Duodenal mucosa (tissue), 2 donors: ENCODE data around the gene CIRBP.
"Not testable (repeated sequence)": the region's sequence is repeated elsewhere in the genome, so short reads cannot be mapped to it uniquely, and the experiment has no call there.

Source experiments
- H3K27ac ChIP-seq: one replicate; pipeline ENCODE4 v1.7.0; 2013; ENCODE audit warnings: low read depth, low read length
- H3K27me3 ChIP-seq, 2 donors: one replicate each; pipeline ENCODE4 v1.7.0; 2013; ENCODE audit warnings: low read length in 2 of 2, control low read depth in 1 of 2; ENCODE audit not compliant: insufficient read depth in 2 of 2, control insufficient read depth in 1 of 2
- H3K36me3 ChIP-seq, 2 donors: one replicate each; pipeline ENCODE4 v1.7.0; 2013; ENCODE audit warnings: low read length in 2 of 2, control low read depth in 1 of 2; ENCODE audit not compliant: insufficient read depth in 2 of 2, control insufficient read depth in 1 of 2
- H3K4me1 ChIP-seq, 2 donors: one replicate each; pipeline ENCODE4 v1.7.0; 2013; ENCODE audit warnings: low read length in 2 of 2, control low read depth in 1 of 2; ENCODE audit not compliant: insufficient read depth in 2 of 2, control insufficient read depth in 1 of 2
- H3K4me3 ChIP-seq, 2 donors: one replicate each; pipeline ENCODE4 v1.7.0; 2013; ENCODE audit warnings: low read length in 2 of 2, low read depth in 1 of 2
- H3K9ac ChIP-seq, 2 donors: one replicate each; pipeline ENCODE4 v1.7.0; 2013; ENCODE audit warnings: low read length in 2 of 2, low read depth in 1 of 2
- H3K9me3 ChIP-seq, 2 donors: one replicate each; pipeline ENCODE4 v1.7.0; 2013; ENCODE audit warnings: low read length in 2 of 2, control low read depth in 1 of 2; ENCODE audit not compliant: control insufficient read depth in 1 of 2

Gene CIRBP

GRCh38 chr19:1245494-1246264 lies 23.5 kb upstream of the CIRBP start:
- peak overlapping the region in 1 of 2 donors; percentile 35 for H3K4me3 ChIP-seq
- no peaks in the 10 kb centered on the region for H3K27me3 ChIP-seq
- H3K27ac ChIP-seq: peak overlapping the region; percentile 90
- H3K36me3 ChIP-seq: no peaks in the 10 kb centered on the region
- H3K9ac ChIP-seq: peak overlapping the region; percentile 25 to 65
- H3K4me1 ChIP-seq: peaks cover 34 to 61% of the 10 kb centered on the region in 2 donors
- no peaks in the 10 kb centered on the region for H3K9me3 ChIP-seq

GRCh38 chr19:1246265-1247087 lies 22.7 kb upstream of the CIRBP start:
- H3K9ac ChIP-seq: peak overlapping the region in 1 of 2 donors; percentile 37
- H3K4me3 ChIP-seq, H3K27me3 ChIP-seq, H3K9me3 ChIP-seq, H3K36me3 ChIP-seq: not testable (repeated sequence)
- peaks cover 34 to 55% of the 10 kb centered on the region in 2 donors for H3K4me1 ChIP-seq
- H3K27ac ChIP-seq: peak overlapping the region; percentile 71

- Histone ChIP-seq H3K27ac (peak overlapping the region; percentile 100), H3K9me3 (no peaks in the 10 kb centered on the region), H3K36me3 (peaks cover 0 to 4% of the 10 kb centered on the region in 2 donors), H3K27me3 (no peaks in the 10 kb centered on the region), H3K4me3 (peak overlapping the region; percentile 52 to 60), H3K4me1 (peaks cover 37 to 47% of the 10 kb centered on the region in 2 donors), H3K9ac (peak overlapping the region; percentile 72 to 84)
These were observed 21.4 kb upstream of the CIRBP start for GRCh38 chr19:1247748-1248138.

GRCh38 chr19:1248139-1248785 lies 20.9 kb upstream of the CIRBP start, which contains the start of gene MIDN:
TSS of gene MIDN (plus strand) at chr19:1248583. CDS start at chr19:1250297, 1,714 bp downstream.
- peaks cover 0 to 4% of the 10 kb centered on the region in 2 donors for H3K36me3 ChIP-seq
- no peaks in the 10 kb centered on the region for H3K9me3 ChIP-seq
- H3K9ac ChIP-seq: peak within 1 kb of the TSS; percentile 78 to 84
- H3K27ac ChIP-seq: peak within 1 kb of the TSS; percentile 100
- H3K4me3 ChIP-seq: peak within 1 kb of the TSS; percentile 72 to 74
- peaks cover 37 to 43% of the 10 kb centered on the region in 2 donors for H3K4me1 ChIP-seq
- H3K27me3 ChIP-seq: no peaks in the 10 kb centered on the region

- Histone ChIP-seq H3K27me3 (no peaks in the 10 kb centered on the region), H3K27ac (peak overlapping the region; percentile 100), H3K4me1 (peaks cover 38 to 43% of the 10 kb centered on the region in 2 donors), H3K9ac (peak overlapping the region; percentile 70 to 78), H3K36me3 (peaks cover 0 to 4% of the 10 kb centered on the region in 2 donors), H3K4me3 (peak overlapping the region; percentile 72 to 74), H3K9me3 (no peaks in the 10 kb centered on the region)
These were observed 20.3 kb upstream of the CIRBP start for GRCh38 chr19:1248786-1249297.

GRCh38 chr19:1249298-1249989 lies 19.7 kb upstream of the CIRBP start:
- Histone ChIP-seq H3K4me3 (peak overlapping the region; percentile 62 to 82), H3K9ac (peak overlapping the region; percentile 70 to 78), H3K27me3 (no peaks in the 10 kb centered on the region), H3K36me3 (peaks cover 5 to 6% of the 10 kb centered on the region in 2 donors), H3K9me3 (no peaks in the 10 kb centered on the region), H3K4me1 (peaks cover 38 to 43% of the 10 kb centered on the region in 2 donors), H3K27ac (peak overlapping the region; percentile 100)

- Histone ChIP-seq H3K27ac (peak overlapping the region; percentile 98), H3K4me3 (peak overlapping the region; percentile 62 to 82), H3K9ac (peak overlapping the region; percentile 61 to 70), H3K9me3 (no peaks in the 10 kb centered on the region), H3K27me3 (no peaks in the 10 kb centered on the region), H3K4me1 (peaks cover 37 to 42% of the 10 kb centered on the region in 2 donors), H3K36me3 (peaks cover 11% of the 10 kb centered on the region in 2 donors)
These were observed 19.1 kb upstream of the CIRBP start for GRCh38 chr19:1249990-1250436.

GRCh38 chr19:1250437-1251260 lies 18.5 kb upstream of the CIRBP start:
- Histone ChIP-seq H3K9ac (peak overlapping the region; percentile 85), H3K9me3 (no peaks in the 10 kb centered on the region), H3K27me3 (no peaks in the 10 kb centered on the region), H3K4me3 (peak overlapping the region; percentile 80 to 82), H3K36me3 (peaks cover 17 to 18% of the 10 kb centered on the region in 2 donors), H3K4me1 (peaks cover 32 to 38% of the 10 kb centered on the region in 2 donors), H3K27ac (peak overlapping the region; percentile 98)
